ENCODE data around the gene CPN1.

- no peak for TF ChIP-seq CTCF (IDR thresholded peaks at IDR 0.05)
- no peak for TF ChIP-seq ZFX (IDR thresholded peaks at IDR 0.05; ENCODE audit: borderline replicate concordance)
Measured at GRCh38 chr10:100114976-100115770, 33.5 kb upstream of the CPN1 start.
